ENCODE data around the gene CFAP44. TPM values are rescaled to one million over a fixed set of nuclear protein-coding genes. Genes with fewer than 3 reads are reported as not detected.

The CFAP44 gene
- total and polyA plus RNA-seq, 11 donors, result 0.63 to 2.6 (median 1.4) TPM

GRCh38 chr3:113436809-113437208 is 4.5 kb downstream of the CFAP44 start:
- H3K4me1 ChIP-seq, result no peaks in the 10 kb centered on the region
- H3K36me3 ChIP-seq, result peaks cover 0 to 3% (median 0%) of the 10 kb centered on the region in 9 donors
- ATAC-seq (no peak), DNase-seq (no peak)
- H3K9me3 ChIP-seq, result no peaks in the 10 kb centered on the region
- H3K4me3 ChIP-seq, result no peak overlapping the region
- no peak overlapping the region for H3K27ac ChIP-seq
- intact Hi-C loops (cut with DNase I), result no loop called here
- TF ChIP-seq, protein P1, sequence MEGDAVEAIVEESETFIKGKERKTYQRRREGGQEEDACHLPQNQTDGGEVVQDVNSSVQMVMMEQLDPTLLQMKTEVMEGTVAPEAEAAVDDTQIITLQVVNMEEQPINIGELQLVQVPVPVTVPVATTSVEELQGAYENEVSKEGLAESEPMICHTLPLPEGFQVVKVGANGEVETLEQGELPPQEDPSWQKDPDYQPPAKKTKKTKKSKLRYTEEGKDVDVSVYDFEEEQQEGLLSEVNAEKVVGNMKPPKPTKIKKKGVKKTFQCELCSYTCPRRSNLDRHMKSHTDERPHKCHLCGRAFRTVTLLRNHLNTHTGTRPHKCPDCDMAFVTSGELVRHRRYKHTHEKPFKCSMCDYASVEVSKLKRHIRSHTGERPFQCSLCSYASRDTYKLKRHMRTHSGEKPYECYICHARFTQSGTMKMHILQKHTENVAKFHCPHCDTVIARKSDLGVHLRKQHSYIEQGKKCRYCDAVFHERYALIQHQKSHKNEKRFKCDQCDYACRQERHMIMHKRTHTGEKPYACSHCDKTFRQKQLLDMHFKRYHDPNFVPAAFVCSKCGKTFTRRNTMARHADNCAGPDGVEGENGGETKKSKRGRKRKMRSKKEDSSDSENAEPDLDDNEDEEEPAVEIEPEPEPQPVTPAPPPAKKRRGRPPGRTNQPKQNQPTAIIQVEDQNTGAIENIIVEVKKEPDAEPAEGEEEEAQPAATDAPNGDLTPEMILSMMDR (IDR thresholded peaks at IDR 0.05), result no peak
- TF ChIP-seq POLR2A (IDR thresholded peaks at IDR 0.05), result no peak
- H3K27me3 ChIP-seq, result no peaks in the 10 kb centered on the region
- 78 to 97% (median 88%) methylated on average over 1 of the region's 1 CpG for WGBS, 4 donors

- WGBS, 4 donors, result 76 to 77% (median 77%) methylated on average over 2 of the region's 2 CpGs
- no peak for ATAC-seq
- intact Hi-C loops (cut with DNase I), result no loop called here
These were observed 9.5 kb downstream of the CFAP44 start for GRCh38 chr3:113431811-113432210.

DNA sequence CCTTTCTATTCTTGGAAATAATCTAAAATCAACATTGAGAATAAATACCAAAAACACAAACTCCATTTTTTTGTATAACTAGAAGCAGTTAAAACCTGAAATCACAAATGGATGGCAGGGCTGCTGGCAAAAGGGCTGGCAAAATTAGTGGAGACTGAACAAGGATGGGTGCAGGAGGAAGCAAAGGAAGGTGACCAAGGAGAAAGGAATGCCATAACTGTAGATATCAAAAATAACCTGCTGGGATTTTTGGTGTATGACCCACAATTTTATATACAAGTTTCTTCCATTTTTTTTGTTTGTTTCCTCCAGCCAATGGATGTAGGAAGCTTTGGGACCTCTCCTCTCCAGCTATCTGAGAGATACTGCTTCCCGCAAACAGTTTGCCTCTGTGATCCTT is 12.7 kb downstream of the CFAP44 start:
- no peak for DNase-seq
- no peak overlapping the region for H3K4me3 ChIP-seq
- no peaks in the 10 kb centered on the region for H3K4me1 ChIP-seq
- WGBS, 4 donors, result 96 to 100% (median 98%) methylated on average over 1 of the region's 1 CpG
- ATAC-seq, result no peak
- intact Hi-C loops (cut with DNase I), result no loop called here
- no peaks in the 10 kb centered on the region for H3K27me3 ChIP-seq
- H3K9me3 ChIP-seq, result peaks cover 0 to 10% (median 0%) of the 10 kb centered on the region in 12 donors
- no peak for TF ChIP-seq POLR2A (IDR thresholded peaks at IDR 0.05)
- TF ChIP-seq, protein P1 (IDR thresholded peaks at IDR 0.05), result no peak
- no peak overlapping the region for H3K27ac ChIP-seq
- H3K36me3 ChIP-seq, result peaks cover 0 to 27% (median 17%) of the 10 kb centered on the region in 9 donors

More at GRCh38 chr3:113431811-113432210, 9.5 kb downstream of the CFAP44 start:
- H3K4me3 ChIP-seq, result no peak overlapping the region
- no peaks in the 10 kb centered on the region for H3K4me1 ChIP-seq
- H3K9me3 ChIP-seq, result peaks cover 0 to under 1% (median 0%) of the 10 kb centered on the region in 12 donors
- DNase-seq, result no peak
- TF ChIP-seq POLR2A (IDR thresholded peaks at IDR 0.05), result no peak
- TF ChIP-seq, protein P1 (IDR thresholded peaks at IDR 0.05), result no peak
- no peak overlapping the region for H3K27ac ChIP-seq
- peaks cover 0 to 6% (median 2%) of the 10 kb centered on the region in 9 donors for H3K36me3 ChIP-seq
- no peaks in the 10 kb centered on the region for H3K27me3 ChIP-seq

- no peaks in the 10 kb centered on the region for H3K4me1 ChIP-seq
- peaks cover 0 to 10% (median 0%) of the 10 kb centered on the region in 12 donors for H3K9me3 ChIP-seq
- ATAC-seq (no peak), DNase-seq (no peak)
- H3K27ac ChIP-seq, result no peak overlapping the region
- intact Hi-C loops (cut with DNase I), result no loop called here
- 77 to 87% (median 82%) methylated on average over 4 of the region's 4 CpGs for WGBS, 4 donors
- H3K4me3 ChIP-seq, result no peak overlapping the region
- H3K36me3 ChIP-seq, result peaks cover 0 to 29% (median 13%) of the 10 kb centered on the region in 9 donors
- TF ChIP-seq, protein P1 (IDR thresholded peaks at IDR 0.05), result no peak
- H3K27me3 ChIP-seq, result no peaks in the 10 kb centered on the region
These were observed 17.6 kb downstream of the CFAP44 start for GRCh38 chr3:113423699-113424098.

All from heart left ventricle (tissue), 16 donors.